H1 (cell line): Measurements from ENCODE around the gene DAZAP1. TPM values are rescaled to one million over a fixed set of nuclear protein-coding genes. Genes with fewer than 3 reads are reported as not detected.

Experiments
- CHD7 ChIP-seq: fragments of 300-600 bp; sonication (generic); IDR thresholded peaks from 2 replicates; pipeline ENCODE4 v1.7.1; 2012; ENCODE audit warnings: low read length, moderate library complexity, mild to moderate bottlenecking, inconsistent platforms; ENCODE audit not compliant: insufficient replicate concordance
- EZH2 ChIP-seq: fragments of 200-600 bp; sonication (generic); IDR thresholded peaks from 2 replicates; pipeline ENCODE4 v1.7.1; 2012; ENCODE audit warnings: low read depth, mild to moderate bottlenecking, moderate library complexity, low read length, inconsistent platforms; ENCODE audit not compliant: severe bottlenecking
- HDAC2 ChIP-seq, 2 experiments: fragments of 300-600 bp in 1 of 2; sonication (generic) in 1 of 2; IDR thresholded peaks; 2 replicates each; pipeline ENCODE4 v1.6.1; 2011 to 2012; ENCODE audit warnings: low read depth in 2 of 2, low read length in 2 of 2, mild to moderate bottlenecking in 2 of 2, moderate library complexity in 2 of 2, borderline replicate concordance in 1 of 2, inconsistent platforms in 1 of 2
- SRF ChIP-seq: IDR thresholded peaks from 2 replicates; pipeline ENCODE4 v1.6.1; 2011; ENCODE audit warnings: mild to moderate bottlenecking, low read depth, low read length, moderate library complexity
- YY1 ChIP-seq: IDR thresholded peaks from 2 replicates; pipeline ENCODE4 v1.6.1; 2011; ENCODE audit warnings: low read depth, mild to moderate bottlenecking, low read length
- polyA plus RNA-seq, 7 experiments: library from polyadenylated mRNA; depleted of rRNA in 3 of 7; stranded (reverse) in 5 of 7; unstranded in 2 of 7; fragments of >200 nt in 5 of 7; fragments of 200-250 nt in 2 of 7; gene quantifications; 1 replicate in 5 of 7; 2 replicates in 1 of 7; 4 replicates in 1 of 7; pipeline versions ENCODE4 v1.2.1 to v1.2.3, GENCODE V29; 2011 to 2013; ENCODE audit warnings: missing spikeins in 2 of 7, mixed read lengths in 2 of 7
- total RNA-seq: library from RNA; stranded (reverse); fragmentation: NEBNext Ultra II Directional; extraction: Animal tissue kit (Norgen Biotek cat#: 25700); gene quantifications from 2 replicates; pipeline ENCODE4 v1.2.1, GENCODE V29; 2021

The DAZAP1 gene
- total and polyA plus RNA-seq, 2 of the 8 experiments (the other 6 are each of a cell fraction or from before 2014, with no cell fraction given): 79.6 to 341 TPM

- TF ChIP-seq EZH2: no peak
- no peak for TF ChIP-seq SRF
- no peak for TF ChIP-seq HDAC2 (IDR thresholded peaks at IDR 0.05; ENCODE audit: borderline replicate concordance in 1 of 2, low read depth in 2 of 2, low read length in 2 of 2)
- no peak for TF ChIP-seq YY1
- TF ChIP-seq CHD7: no peak
Measured at GRCh38 chr19:1410136-1410786, 2.9 kb downstream of the DAZAP1 start (continued).
